ENCODE measurements around the gene CCDC148.

CCDC148 gene

GRCh38 chr2:158128168-158128973, 328.2 kb downstream of the CCDC148 start:
- no peak overlapping the region for H3K4me3 ChIP-seq (ENCODE audit: low read length)
- TF ChIP-seq, protein P1, sequence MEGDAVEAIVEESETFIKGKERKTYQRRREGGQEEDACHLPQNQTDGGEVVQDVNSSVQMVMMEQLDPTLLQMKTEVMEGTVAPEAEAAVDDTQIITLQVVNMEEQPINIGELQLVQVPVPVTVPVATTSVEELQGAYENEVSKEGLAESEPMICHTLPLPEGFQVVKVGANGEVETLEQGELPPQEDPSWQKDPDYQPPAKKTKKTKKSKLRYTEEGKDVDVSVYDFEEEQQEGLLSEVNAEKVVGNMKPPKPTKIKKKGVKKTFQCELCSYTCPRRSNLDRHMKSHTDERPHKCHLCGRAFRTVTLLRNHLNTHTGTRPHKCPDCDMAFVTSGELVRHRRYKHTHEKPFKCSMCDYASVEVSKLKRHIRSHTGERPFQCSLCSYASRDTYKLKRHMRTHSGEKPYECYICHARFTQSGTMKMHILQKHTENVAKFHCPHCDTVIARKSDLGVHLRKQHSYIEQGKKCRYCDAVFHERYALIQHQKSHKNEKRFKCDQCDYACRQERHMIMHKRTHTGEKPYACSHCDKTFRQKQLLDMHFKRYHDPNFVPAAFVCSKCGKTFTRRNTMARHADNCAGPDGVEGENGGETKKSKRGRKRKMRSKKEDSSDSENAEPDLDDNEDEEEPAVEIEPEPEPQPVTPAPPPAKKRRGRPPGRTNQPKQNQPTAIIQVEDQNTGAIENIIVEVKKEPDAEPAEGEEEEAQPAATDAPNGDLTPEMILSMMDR (IDR thresholded peaks at IDR 0.05; ENCODE audit: insufficient read depth, low read depth, low read length, missing control alignments): no peak
- no peak for DNase-seq (ENCODE audit: low read depth)

DNA sequence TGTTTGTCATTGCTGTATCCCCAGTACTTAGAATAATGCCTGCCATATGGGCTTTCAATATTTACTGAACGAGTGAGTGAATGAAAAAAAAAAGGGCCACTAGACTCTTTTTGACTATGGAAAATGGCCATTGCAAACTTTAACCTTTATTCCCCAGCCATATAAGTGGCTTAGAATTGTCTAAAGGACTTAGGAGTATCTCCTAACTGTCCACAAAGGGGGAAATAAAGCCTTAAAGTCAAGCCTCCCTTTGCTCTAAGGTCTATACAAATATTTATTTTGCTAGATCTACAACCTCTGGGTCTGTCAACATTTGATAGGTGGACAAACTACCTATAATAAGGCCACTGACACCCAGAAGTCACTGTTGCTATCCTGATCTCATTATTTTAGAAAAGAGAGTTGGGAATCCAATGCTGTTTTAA, 329.2 kb downstream of the CCDC148 start:
- TF ChIP-seq, protein P1 (IDR thresholded peaks at IDR 0.05; ENCODE audit: insufficient read depth, low read depth, low read length, missing control alignments): no peak
- no peak for DNase-seq (ENCODE audit: low read depth)
- H3K4me3 ChIP-seq (ENCODE audit: low read length): no peak overlapping the region

DNA sequence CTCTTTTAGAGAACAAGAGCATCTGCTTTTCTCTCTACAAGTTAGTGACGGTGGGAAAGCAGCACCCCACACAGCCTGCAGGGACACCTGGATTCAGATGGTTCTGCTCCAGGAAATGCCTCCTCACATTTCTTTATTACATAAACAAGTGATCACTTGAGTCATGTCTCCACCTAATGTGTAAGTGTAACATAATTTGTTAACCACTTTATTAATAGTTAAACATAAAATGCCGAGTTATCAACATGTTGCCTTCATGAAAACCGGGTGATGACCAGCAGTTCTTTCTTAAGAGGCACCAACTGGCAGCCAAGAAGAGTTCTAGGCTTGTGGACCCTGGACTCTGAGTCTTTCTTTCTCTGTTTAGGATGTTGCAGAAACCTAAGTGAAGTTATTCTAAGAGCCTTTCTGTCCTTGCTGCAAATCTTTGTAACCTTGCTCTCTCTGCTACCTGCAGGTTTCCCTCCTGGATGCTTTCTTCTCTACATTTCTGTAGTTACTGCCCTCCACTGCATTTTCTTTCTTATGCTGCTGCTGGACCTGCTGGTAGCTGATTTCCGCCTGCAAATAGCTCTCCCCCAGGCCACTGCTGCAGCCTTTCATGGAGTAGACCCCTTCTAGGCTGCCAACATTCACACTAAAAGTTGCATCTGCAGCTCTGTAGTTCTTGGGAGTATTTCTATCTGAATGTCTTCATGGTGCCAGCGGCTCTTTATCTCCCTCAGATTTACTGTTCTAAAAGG, 330.6 kb downstream of the CCDC148 start:
- TF ChIP-seq, protein P1 (IDR thresholded peaks at IDR 0.05; ENCODE audit: insufficient read depth, low read depth, low read length, missing control alignments): no peak
- no peak overlapping the region for H3K4me3 ChIP-seq (ENCODE audit: low read length)
- peak; percentile 20 for DNase-seq (ENCODE audit: low read depth)

- no peak for DNase-seq (ENCODE audit: low read depth)
- TF ChIP-seq, protein P1 (IDR thresholded peaks at IDR 0.05; ENCODE audit: insufficient read depth, low read depth, low read length, missing control alignments): no peak
- H3K4me3 ChIP-seq (ENCODE audit: low read length): no peak overlapping the region
Measured at GRCh38 chr2:158124896-158125295, 331.7 kb downstream of the CCDC148 start.

Measured in epithelial cell of esophagus (primary cell).